ENCODE measurements around the gene CLEC3B. TPM values are rescaled to one million over a fixed set of nuclear protein-coding genes. Genes with fewer than 3 reads are reported as not detected.
"Not testable (repeated sequence)": the region's sequence is repeated elsewhere in the genome, so short reads cannot be mapped to it uniquely, and the experiment has no call there.

Gene CLEC3B
- total RNA-seq, 2 donors from 2014 or later: 0.25 TPM; not detected in 1

DNA sequence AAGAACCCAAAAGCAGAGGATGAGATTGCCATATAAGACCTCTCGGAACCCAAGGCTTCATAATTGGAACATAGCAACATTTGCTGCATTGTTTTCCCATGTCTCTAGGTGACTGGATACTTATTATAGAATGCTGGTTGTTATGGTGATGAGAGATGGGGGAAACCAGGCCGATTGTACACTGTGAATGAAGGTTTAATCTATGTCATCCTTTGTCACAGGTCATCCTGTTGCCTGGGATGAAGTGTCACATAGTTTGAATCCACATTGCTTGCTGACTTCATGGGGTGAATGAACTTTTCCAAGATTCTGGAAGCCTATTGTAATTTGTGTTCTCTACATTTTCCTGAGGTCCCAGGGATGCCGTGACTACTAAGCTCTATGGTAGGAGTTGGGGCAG lies 41.8 kb downstream of the CLEC3B start:
- Mint-ChIP-seq H3K27me3 (ENCODE audit: low read depth) (peaks cover 8% of the 10 kb centered on the region), H3K9me3 (no peaks in the 10 kb centered on the region), H3K4me1 (ENCODE audit: low read depth) (peaks cover 32% of the 10 kb centered on the region), H3K36me3 (ENCODE audit: insufficient read depth in 2 of 2) (no peaks in the 10 kb centered on the region), H3K27ac (no peak overlapping the region), H3K4me3 (no peak overlapping the region)
- ATAC-seq (replicated peaks in 1 of 2) (no peak), DNase-seq (no peak)

- Mint-ChIP-seq H3K27ac (no peak overlapping the region), H3K4me1 (ENCODE audit: low read depth) (peaks cover 14% of the 10 kb centered on the region), H3K27me3 (ENCODE audit: low read depth) (peaks cover 18% of the 10 kb centered on the region), H3K4me3 (no peak overlapping the region), H3K9me3 (no peaks in the 10 kb centered on the region), H3K36me3 (ENCODE audit: insufficient read depth in 2 of 2) (no peaks in the 10 kb centered on the region)
- no peak for ATAC-seq (replicated peaks in 1 of 2)
- no peak for DNase-seq
Observed at GRCh38 chr3:45071075-45071474, 45.0 kb downstream of the CLEC3B start.

DNA sequence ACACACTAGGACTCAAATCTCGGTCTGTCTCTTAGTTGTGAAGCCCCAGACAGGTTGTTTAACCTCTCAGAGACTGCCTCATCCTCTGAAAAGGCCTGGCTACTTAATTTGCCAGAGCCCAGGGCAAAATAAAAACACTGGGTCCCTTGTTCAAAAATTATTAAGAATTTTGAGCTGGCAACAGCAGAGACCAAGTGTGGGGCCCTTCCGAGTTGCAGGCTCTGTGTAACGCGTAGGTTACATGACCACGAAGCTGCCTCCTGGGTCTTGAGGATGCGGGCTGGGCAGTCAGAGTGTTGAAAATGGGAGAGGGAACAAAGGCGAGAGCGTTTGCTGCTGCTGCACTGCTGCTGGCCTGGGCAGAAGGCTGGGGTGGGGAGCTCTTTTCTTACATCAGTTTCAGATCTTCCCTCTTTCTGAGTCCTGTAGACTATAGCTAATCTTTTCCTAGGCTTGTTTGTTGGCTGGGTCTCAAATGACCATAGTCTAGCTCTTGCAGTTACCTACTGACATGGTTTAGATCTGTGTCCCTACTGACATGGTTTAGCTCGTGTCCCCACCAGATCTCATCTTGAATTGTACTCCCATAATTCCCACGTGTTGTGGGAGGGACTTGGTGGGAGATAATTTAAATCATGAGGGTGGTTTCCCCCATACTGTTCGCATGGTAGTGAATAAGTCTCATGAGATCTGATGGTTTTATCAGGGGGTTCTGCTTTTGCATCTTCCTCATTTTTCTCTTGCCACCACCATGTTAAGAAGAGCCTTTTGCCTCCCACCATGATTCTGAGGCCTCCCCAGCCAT lies 49.9 kb downstream of the CLEC3B start:
- no peak for ATAC-seq (replicated peaks in 1 of 2)
- no peak overlapping the region for H3K27ac Mint-ChIP-seq
- H3K27me3 Mint-ChIP-seq (ENCODE audit: low read depth): peaks cover 21% of the 10 kb centered on the region

GRCh38 chr3:45078256-45078655 lies 52.2 kb downstream of the CLEC3B start:
- H3K4me1 Mint-ChIP-seq (ENCODE audit: low read depth); H3K9me3 Mint-ChIP-seq; ATAC-seq (replicated peaks in 1 of 2); H3K4me3 Mint-ChIP-seq; H3K36me3 Mint-ChIP-seq (ENCODE audit: insufficient read depth in 2 of 2); DNase-seq; H3K27ac Mint-ChIP-seq: not testable (repeated sequence)
- peaks cover 21% of the 10 kb centered on the region for H3K27me3 Mint-ChIP-seq (ENCODE audit: low read depth)

More for the DNA sequence above, 49.9 kb downstream of the CLEC3B start:
- DNase-seq: no peak
- peaks cover 0 to 4% of the 10 kb centered on the region in 2 donors for H3K9me3 Mint-ChIP-seq
- H3K4me3 Mint-ChIP-seq: no peak overlapping the region
- no peaks in the 10 kb centered on the region for H3K36me3 Mint-ChIP-seq (ENCODE audit: insufficient read depth in 2 of 2)
- no peaks in the 10 kb centered on the region for H3K4me1 Mint-ChIP-seq (ENCODE audit: low read depth)

GRCh38 chr3:45078910-45079522 lies 52.9 kb downstream of the CLEC3B start:
- no peaks in the 10 kb centered on the region for H3K36me3 Mint-ChIP-seq (ENCODE audit: insufficient read depth in 2 of 2)
- H3K4me3 Mint-ChIP-seq: no peak overlapping the region
- H3K9me3 Mint-ChIP-seq: peaks cover 0 to 4% of the 10 kb centered on the region in 2 donors
- H3K27ac Mint-ChIP-seq: no peak overlapping the region
- H3K4me1 Mint-ChIP-seq (ENCODE audit: low read depth): no peaks in the 10 kb centered on the region
- peaks cover 19% of the 10 kb centered on the region for H3K27me3 Mint-ChIP-seq (ENCODE audit: low read depth)
- DNase-seq (no peak), ATAC-seq (replicated peaks in 1 of 2) (no peak)

- ATAC-seq (replicated peaks in 1 of 2): no peak
- H3K27ac Mint-ChIP-seq: no peak overlapping the region
- no peak for DNase-seq
- peaks cover 0 to 4% of the 10 kb centered on the region in 2 donors for H3K9me3 Mint-ChIP-seq
- H3K4me1 Mint-ChIP-seq (ENCODE audit: low read depth): no peaks in the 10 kb centered on the region
- peaks cover 12% of the 10 kb centered on the region for H3K27me3 Mint-ChIP-seq (ENCODE audit: low read depth)
- H3K4me3 Mint-ChIP-seq: no peak overlapping the region
- no peaks in the 10 kb centered on the region for H3K36me3 Mint-ChIP-seq (ENCODE audit: insufficient read depth in 2 of 2)
Observed at GRCh38 chr3:45079715-45080114, 53.6 kb downstream of the CLEC3B start.

DNA sequence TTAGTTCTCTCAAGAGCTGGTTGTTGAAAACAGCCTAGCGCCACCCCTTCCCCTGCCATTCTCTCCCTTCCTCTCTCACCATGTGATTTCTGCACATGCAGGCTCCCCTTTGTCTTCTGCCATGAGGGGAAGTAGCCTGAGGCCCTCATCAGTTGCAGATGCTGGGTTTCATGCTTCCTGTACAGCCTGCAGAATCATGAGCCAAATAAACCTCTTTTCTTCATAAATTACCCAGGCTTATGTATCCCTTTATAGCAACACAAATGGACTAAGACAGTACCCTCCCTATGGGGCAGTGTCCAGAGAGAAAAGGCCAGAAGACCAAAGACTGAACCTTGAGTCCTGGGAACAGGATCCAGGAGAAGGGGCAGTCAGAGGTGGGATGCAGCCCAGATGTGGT lies 54.7 kb downstream of the CLEC3B start:
- Mint-ChIP-seq H3K9me3 (peaks cover 0 to 4% of the 10 kb centered on the region in 2 donors), H3K4me1 (ENCODE audit: low read depth) (no peaks in the 10 kb centered on the region), H3K27ac (no peak overlapping the region), H3K4me3 (no peak overlapping the region), H3K36me3 (ENCODE audit: insufficient read depth in 2 of 2) (no peaks in the 10 kb centered on the region), H3K27me3 (ENCODE audit: low read depth) (peaks cover 11% of the 10 kb centered on the region)
- DNase-seq (no peak), ATAC-seq (replicated peaks in 1 of 2) (no peak)

- H3K9me3 Mint-ChIP-seq: peaks cover 0 to 4% of the 10 kb centered on the region in 2 donors
- DNase-seq: no peak
- H3K4me1 Mint-ChIP-seq (ENCODE audit: low read depth): no peaks in the 10 kb centered on the region
- no peak for ATAC-seq (replicated peaks in 1 of 2)
- H3K36me3 Mint-ChIP-seq (ENCODE audit: insufficient read depth in 2 of 2): no peaks in the 10 kb centered on the region
- no peak overlapping the region for H3K4me3 Mint-ChIP-seq
- peaks cover 11% of the 10 kb centered on the region for H3K27me3 Mint-ChIP-seq (ENCODE audit: low read depth)
- H3K27ac Mint-ChIP-seq: no peak overlapping the region
Observed at GRCh38 chr3:45081506-45082141, 55.5 kb downstream of the CLEC3B start.

DNA sequence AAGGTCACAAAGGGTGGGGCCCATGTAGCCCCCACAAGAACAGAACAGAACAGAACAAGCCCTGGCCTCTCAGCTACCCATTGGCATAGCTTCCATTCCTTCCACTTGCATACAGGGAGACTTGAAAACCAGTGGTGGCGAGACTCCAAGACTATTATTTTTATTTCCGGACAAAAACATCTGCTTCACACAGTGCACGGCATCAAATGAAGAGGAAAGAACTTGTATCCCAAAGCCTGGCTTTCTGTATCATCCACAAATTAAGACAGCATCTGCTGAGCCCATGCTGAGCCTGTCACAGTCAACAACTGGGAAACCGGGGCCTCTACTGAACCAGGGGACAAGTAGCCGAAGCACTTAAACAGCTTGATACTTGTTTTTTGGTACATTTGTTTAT lies 56.0 kb downstream of the CLEC3B start:
- ATAC-seq (replicated peaks in 1 of 2) (no peak), DNase-seq (no peak)
- Mint-ChIP-seq H3K36me3 (ENCODE audit: insufficient read depth in 2 of 2) (no peaks in the 10 kb centered on the region), H3K4me1 (ENCODE audit: low read depth) (no peaks in the 10 kb centered on the region), H3K27me3 (ENCODE audit: low read depth) (peaks cover 11% of the 10 kb centered on the region), H3K27ac (no peak overlapping the region), H3K4me3 (no peak overlapping the region), H3K9me3 (peaks cover 0 to 4% of the 10 kb centered on the region in 2 donors)

DNA sequence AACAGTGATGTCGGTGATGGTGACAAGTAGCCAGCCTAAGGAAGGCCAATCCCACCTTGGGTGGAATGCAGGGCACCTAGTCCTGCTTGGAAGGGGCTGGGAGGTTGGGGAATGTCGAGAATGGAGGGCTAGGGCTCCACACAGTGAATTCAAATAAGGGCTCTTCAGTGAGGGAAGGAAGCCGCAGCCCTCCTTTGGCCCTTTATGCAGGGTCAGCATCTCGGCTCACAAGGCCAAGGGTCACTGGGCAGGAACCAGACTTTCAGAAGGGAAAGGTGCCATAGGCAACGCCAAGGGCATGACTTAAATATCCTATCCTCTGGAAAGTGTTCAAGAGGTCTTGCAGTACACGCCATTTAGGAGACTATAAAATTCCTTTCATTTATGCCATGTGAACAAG lies 56.9 kb downstream of the CLEC3B start:
- Mint-ChIP-seq H3K9me3 (peaks cover 0 to 4% of the 10 kb centered on the region in 2 donors), H3K4me3 (no peak overlapping the region), H3K27ac (no peak overlapping the region), H3K27me3 (ENCODE audit: low read depth) (peaks cover 11% of the 10 kb centered on the region), H3K36me3 (ENCODE audit: insufficient read depth in 2 of 2) (no peaks in the 10 kb centered on the region), H3K4me1 (ENCODE audit: low read depth) (no peaks in the 10 kb centered on the region)
- DNase-seq (no peak), ATAC-seq (replicated peaks in 1 of 2) (no peak)

DNA sequence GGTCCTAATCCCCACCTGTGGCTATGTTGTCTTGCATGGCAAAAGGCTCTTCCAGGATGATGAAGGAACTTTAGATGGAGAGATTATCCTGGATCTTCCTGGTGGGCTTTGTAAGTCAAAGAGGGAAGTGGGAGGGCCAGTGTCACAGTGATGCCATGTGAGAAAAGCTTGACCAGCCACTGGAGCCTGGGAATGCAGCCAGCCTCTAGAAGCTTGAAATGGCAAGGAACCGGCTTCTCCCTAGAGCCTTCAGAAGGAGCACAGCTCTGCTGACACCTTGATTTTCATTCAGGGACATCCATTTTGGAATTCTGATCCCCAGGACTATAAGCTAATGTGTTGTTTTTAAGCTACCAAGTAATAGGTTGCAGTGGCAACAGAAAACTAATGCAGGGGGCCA lies 58.3 kb downstream of the CLEC3B start:
- Mint-ChIP-seq H3K4me1 (ENCODE audit: low read depth) (peaks cover 7% of the 10 kb centered on the region), H3K4me3 (no peak overlapping the region), H3K36me3 (ENCODE audit: insufficient read depth in 2 of 2) (no peaks in the 10 kb centered on the region), H3K27ac (no peak overlapping the region), H3K9me3 (peaks cover 0 to 4% of the 10 kb centered on the region in 2 donors), H3K27me3 (ENCODE audit: low read depth) (peaks cover 11% of the 10 kb centered on the region)
- DNase-seq: no peak
- no peak for ATAC-seq (replicated peaks in 1 of 2)

- Mint-ChIP-seq H3K4me1 (ENCODE audit: low read depth) (peaks cover 7% of the 10 kb centered on the region), H3K36me3 (ENCODE audit: insufficient read depth in 2 of 2) (no peaks in the 10 kb centered on the region), H3K27ac (no peak overlapping the region), H3K27me3 (ENCODE audit: low read depth) (peaks cover 8% of the 10 kb centered on the region), H3K4me3 (no peak overlapping the region), H3K9me3 (peaks cover 0 to 3% of the 10 kb centered on the region in 2 donors)
- ATAC-seq (replicated peaks in 1 of 2) (no peak), DNase-seq (no peak)
Observed at GRCh38 chr3:45084820-45085816, 59.0 kb downstream of the CLEC3B start.

All from activated T-cell treated with anti-CD3 and anti-CD28 coated beads, Interleukin-2, amount 50 U/mL, for 72 hours (primary cell).